Uterus (tissue), 4 donors: ENCODE measurements around the gene SIPA1. TPM values are rescaled to one million over a fixed set of nuclear protein-coding genes. Genes with fewer than 3 reads are reported as not detected.
"Not testable (repeated sequence)": the region's sequence is repeated elsewhere in the genome, so short reads cannot be mapped to it uniquely, and the experiment has no call there.

Experiments used
- DNase-seq, 2 donors: peaks; one replicate each; pipeline ENCODE4 v3.0.0-alpha.2; 2019 to 2020
- H3K27ac ChIP-seq, 2 donors: fragments of 200-600 bp; sonication (generic); 1 replicate in 1 of 2; 2 replicates in 1 of 2; pipeline ENCODE4 v1.5.1; 2016 to 2018
- H3K27me3 ChIP-seq, 2 donors: fragments of 200-600 bp; sonication (generic); one replicate each; pipeline ENCODE4 v1.5.1; 2018 to 2019; ENCODE audit warnings: control low read depth in 1 of 2
- H3K36me3 ChIP-seq, 2 donors: fragments of 200-600 bp; sonication (generic); one replicate each; pipeline ENCODE4 v1.5.1; 2019; ENCODE audit warnings: control low read depth in 1 of 2
- H3K4me1 ChIP-seq, 2 donors: fragments of 200-600 bp; sonication (generic); one replicate each; pipeline ENCODE4 v1.5.1; 2018 to 2019; ENCODE audit warnings: control low read depth in 1 of 2
- H3K4me3 ChIP-seq, 2 donors: fragments of 200-600 bp; sonication (generic); 1 replicate in 1 of 2; 2 replicates in 1 of 2; pipeline ENCODE4 v1.5.1; 2018 to 2019; ENCODE audit warnings: mild to moderate bottlenecking in 1 of 2
- H3K9me3 ChIP-seq, 2 donors: fragments of 200-600 bp; sonication (generic); one replicate each; pipeline ENCODE4 v1.5.1; 2019; ENCODE audit warnings: control low read depth in 1 of 2
- POLR2A ChIP-seq, 2 donors: fragments of 450-650 bp; IDR thresholded peaks; one replicate each; pipeline ENCODE4 v1.6.1; 2016; ENCODE audit warnings: antibody characterized with exemption in 2 of 2, mild to moderate bottlenecking in 1 of 2, moderate library complexity in 1 of 2
- intact Hi-C: fragments of 100-400 bp; cut with DNase I; formaldehyde crosslinking; loops from one replicate; pipeline ENCODE4 v1.15.1; 2023; ENCODE audit warnings: low total_unique reads
- total RNA-seq, 4 donors: library from RNA; depleted of rRNA in 3 of 4; stranded (reverse); fragments of >200 nt in 3 of 4; gene quantifications; one replicate each; pipeline versions ENCODE4 v1.1.0 to v1.2.4, GENCODE V29; 2014 to 2023
- TF ChIP-seq, protein P1 (sequence below), 4 experiments: fragments of 200-600 bp in 2 of 4; fragments of 450-650 bp in 2 of 4; sonication (generic) in 2 of 4; IDR thresholded peaks; one replicate each; pipeline ENCODE4 v1.5.1; 2016 to 2019; ENCODE audit warnings: antibody characterized with exemption in 4 of 4, mild to moderate bottlenecking in 2 of 4, moderate library complexity in 1 of 4
- donor health status: DM: yes; HTN: yes; CAD: no.

SIPA1 gene
- total RNA-seq, 4 donors from 2014 or later, result 11.2 to 60.1 (median 27.0) TPM

DNA sequence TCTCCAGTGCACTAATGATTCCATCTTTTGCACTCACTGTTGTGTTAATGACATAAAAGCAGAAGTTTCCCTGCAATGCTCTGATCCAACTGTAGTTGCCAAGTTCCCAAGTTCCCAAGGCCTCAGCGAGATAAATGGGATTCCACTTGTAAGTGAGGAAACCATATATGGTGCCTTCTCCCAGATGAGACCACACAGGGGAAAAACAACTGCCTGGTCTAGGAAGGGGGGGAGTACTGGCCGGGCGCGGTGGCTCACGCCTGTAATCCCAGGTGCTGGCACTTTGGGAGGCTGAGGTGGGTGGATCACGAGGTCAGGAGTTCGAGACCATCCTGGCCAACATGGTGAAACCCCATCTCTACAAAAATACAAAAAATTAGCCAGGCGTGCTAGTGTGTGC is 48.1 kb downstream of the SIPA1 start:
- DNase-seq, result no peak
- intact Hi-C loops, result no loop called here
- no peak overlapping the region for H3K4me3 ChIP-seq
- H3K4me1 ChIP-seq, result no peaks in the 10 kb centered on the region
- H3K27me3 ChIP-seq, result no peaks in the 10 kb centered on the region
- no peaks in the 10 kb centered on the region for H3K9me3 ChIP-seq
- no peak for TF ChIP-seq POLR2A (IDR thresholded peaks at IDR 0.05)
- TF ChIP-seq, protein P1, sequence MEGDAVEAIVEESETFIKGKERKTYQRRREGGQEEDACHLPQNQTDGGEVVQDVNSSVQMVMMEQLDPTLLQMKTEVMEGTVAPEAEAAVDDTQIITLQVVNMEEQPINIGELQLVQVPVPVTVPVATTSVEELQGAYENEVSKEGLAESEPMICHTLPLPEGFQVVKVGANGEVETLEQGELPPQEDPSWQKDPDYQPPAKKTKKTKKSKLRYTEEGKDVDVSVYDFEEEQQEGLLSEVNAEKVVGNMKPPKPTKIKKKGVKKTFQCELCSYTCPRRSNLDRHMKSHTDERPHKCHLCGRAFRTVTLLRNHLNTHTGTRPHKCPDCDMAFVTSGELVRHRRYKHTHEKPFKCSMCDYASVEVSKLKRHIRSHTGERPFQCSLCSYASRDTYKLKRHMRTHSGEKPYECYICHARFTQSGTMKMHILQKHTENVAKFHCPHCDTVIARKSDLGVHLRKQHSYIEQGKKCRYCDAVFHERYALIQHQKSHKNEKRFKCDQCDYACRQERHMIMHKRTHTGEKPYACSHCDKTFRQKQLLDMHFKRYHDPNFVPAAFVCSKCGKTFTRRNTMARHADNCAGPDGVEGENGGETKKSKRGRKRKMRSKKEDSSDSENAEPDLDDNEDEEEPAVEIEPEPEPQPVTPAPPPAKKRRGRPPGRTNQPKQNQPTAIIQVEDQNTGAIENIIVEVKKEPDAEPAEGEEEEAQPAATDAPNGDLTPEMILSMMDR (IDR thresholded peaks at IDR 0.05), result no peak
- H3K27ac ChIP-seq, result no peak overlapping the region
- no peaks in the 10 kb centered on the region for H3K36me3 ChIP-seq

DNA sequence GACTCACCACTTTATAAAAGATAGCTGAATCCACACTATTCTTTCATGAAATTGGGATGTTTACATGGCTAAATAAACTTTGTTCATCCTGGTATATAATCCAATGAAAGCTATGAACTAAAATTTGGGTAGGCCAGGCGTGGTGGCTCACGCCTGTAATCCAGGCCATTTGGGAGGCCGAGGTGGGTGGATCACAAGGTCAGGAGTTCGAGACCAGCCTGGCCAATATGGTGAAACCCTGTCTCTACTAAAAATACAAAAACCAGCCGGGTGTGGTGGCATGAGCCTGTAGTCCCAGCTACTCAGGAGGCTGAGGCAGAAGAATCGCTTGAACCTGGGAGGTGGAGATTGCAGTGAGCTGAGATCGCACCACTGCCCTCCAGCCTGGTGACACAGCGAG is 53.9 kb downstream of the SIPA1 start:
- H3K36me3 ChIP-seq, DNase-seq, H3K27me3 ChIP-seq, H3K9me3 ChIP-seq, H3K4me1 ChIP-seq, H3K27ac ChIP-seq, intact Hi-C loops, H3K4me3 ChIP-seq: not testable (repeated sequence)

DNA sequence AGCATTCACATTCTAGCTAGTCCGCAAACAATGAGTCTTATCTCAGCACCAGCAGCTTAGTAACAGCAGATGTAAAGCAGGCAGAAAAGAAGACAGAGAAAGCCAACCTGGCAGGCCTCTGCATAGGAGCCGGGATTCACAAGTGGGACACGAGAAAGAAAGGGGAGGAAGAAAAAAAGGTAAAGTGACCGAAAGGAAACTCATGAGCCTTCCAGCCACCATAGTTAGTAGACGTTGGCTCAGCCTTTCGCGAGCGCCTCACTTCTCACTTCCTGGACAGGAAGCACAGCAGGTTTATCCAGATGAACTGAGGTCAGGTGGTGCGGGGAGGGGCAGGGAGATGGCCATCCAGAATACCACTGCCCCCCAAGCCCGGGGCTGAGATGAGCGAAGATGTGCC is 54.5 kb downstream of the SIPA1 start:
- TF ChIP-seq POLR2A (IDR thresholded peaks at IDR 0.05), result no peak
- TF ChIP-seq, protein P1 (IDR thresholded peaks at IDR 0.05), result no peak
- Histone ChIP-seq H3K9me3 (no peaks in the 10 kb centered on the region), H3K27me3 (no peaks in the 10 kb centered on the region), H3K4me3 (no peak overlapping the region), H3K36me3 (no peaks in the 10 kb centered on the region), H3K4me1 (no peaks in the 10 kb centered on the region), H3K27ac (no peak overlapping the region)
- intact Hi-C loops, result no loop called here
- no peak for DNase-seq

DNA sequence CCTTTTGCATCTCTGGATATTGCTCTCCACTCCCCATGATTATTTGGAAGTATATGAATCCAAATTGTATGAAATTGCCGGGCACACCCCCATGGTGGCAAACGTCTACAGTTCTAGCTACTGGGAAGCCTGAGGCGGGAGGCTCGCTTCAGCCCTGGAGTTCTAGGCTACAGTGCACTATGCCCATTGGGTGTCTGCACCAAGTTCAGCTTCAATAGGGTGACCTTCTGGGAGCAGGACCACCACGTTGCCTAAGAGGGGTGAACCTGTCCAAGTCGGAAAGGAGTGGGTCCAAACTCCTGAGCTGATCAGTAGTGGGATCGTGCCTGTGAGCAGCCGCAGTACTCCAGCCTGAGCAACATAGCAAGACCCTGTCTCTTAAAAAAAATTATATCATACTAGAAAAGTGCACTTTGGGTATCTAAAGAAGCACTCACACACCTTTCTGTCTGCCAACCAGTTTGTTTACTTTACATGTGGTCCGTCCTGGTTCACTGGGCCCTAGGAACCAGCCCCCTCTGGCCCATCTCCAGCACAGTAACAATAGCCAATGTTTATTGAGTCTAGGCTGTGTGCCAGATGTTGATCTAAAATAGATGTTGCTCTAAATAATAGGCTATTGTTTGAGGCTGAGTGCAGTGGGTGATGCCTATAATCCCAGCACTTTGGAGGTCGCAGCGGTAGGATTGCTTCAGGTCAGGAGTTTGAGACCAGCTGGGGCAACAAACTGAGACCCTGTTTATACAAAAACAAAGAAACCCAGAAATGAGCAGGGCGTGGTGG is 57.7 kb downstream of the SIPA1 start:
- TF ChIP-seq, protein P1 (IDR thresholded peaks at IDR 0.05), result no peak
- Histone ChIP-seq H3K4me3 (no peak overlapping the region), H3K27me3 (no peaks in the 10 kb centered on the region), H3K9me3 (no peaks in the 10 kb centered on the region), H3K27ac (no peak overlapping the region), H3K4me1 (no peaks in the 10 kb centered on the region), H3K36me3 (no peaks in the 10 kb centered on the region)
- DNase-seq, result peak in 1 of 2 donors; percentile 37
- intact Hi-C loops, result no loop called here

DNA sequence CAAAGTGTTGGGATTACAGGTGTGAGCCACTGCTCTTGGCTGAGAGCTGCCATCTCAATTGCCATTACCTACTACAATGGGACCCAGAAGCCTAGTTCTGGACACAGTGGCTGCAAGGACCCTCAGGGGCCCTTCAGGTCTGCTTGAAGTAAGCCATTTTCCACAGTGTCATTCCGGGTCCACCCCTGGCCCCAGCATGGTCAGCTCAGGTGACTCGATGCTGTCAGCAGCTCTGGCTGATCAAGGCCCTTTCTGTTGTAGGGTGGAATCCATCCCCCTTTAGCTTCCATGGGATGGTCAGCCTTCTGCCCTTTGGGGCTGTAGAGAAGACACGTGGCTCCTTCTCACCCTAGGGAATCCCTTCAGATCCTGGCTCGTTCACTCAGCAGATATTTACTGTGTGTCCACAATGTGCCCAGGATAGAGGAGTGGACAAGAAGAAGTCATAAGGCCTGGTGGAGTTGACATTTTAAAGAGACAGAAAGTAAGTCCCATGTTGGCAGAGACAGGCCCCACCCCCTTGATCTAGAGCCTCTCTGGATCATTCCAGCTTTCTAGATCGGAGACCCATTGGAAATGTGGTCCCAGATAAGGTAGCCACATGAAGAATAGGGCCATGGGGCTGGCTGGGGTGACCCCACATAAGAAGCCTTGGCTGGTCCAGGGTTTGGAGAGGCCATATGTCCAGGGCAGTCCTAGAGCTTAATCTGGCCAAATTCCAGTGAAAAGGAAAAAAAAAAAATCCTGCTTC is 59.1 kb downstream of the SIPA1 start:
- Histone ChIP-seq H3K9me3 (no peaks in the 10 kb centered on the region), H3K4me1 (no peaks in the 10 kb centered on the region), H3K27me3 (no peaks in the 10 kb centered on the region), H3K27ac (no peak overlapping the region), H3K4me3 (no peak overlapping the region), H3K36me3 (no peaks in the 10 kb centered on the region)
- no peak for TF ChIP-seq POLR2A (IDR thresholded peaks at IDR 0.05)
- TF ChIP-seq, protein P1 (IDR thresholded peaks at IDR 0.05), result no peak
- intact Hi-C loops, result no loop called here
- no peak for DNase-seq
